ENCODE results near the gene PRTG. TPM values are rescaled to one million over a fixed set of nuclear protein-coding genes. Genes with fewer than 3 reads are reported as not detected.
"Not testable (repeated sequence)": the region's sequence is repeated elsewhere in the genome, so short reads cannot be mapped to it uniquely, and the experiment has no call there.

Gene PRTG
- total and polyA plus RNA-seq, 9 of the 15 experiments (the other 6 are each of a cell fraction or from before 2014, with no cell fraction given): under 0.01 to 0.14 (median 0.06) TPM; not detected in 1

- no peak for TF ChIP-seq MTF1 (CRISPR knock-in tag; IDR thresholded peaks at IDR 0.05; ENCODE audit: borderline replicate concordance)
Observed at GRCh38 chr15:55599439-55599838, 143.5 kb downstream of the PRTG start (continued).

DNA sequence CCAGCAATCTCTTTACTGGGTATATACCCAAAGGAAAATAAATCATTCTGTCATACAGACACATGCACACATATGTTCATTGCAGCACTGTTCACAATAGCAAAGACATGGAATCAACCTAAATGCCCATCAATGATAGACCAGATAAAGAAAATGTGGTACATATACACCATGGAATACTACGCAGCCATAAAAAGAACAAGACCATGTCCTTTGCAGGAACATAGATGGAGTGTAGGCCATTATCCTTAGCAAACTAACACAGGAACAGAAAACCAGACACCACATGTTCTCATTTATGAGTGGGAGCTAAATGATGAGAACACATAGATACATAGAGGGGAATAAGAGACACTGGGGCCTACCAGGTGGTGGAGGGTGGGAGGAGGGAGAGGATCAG is 149.9 kb downstream of the PRTG start:
- H3K36me3 ChIP-seq (ENCODE audit: control insufficient read depth, insufficient read depth, low read length); in situ Hi-C loops (cut with MboI); intact Hi-C loops (cut with micrococcal nuclease); H3K9me3 ChIP-seq (replicated peaks; ENCODE audit: control insufficient read depth, insufficient read depth, low read depth, low read length); H3K4me2 ChIP-seq (ENCODE audit: insufficient read depth, low read length); H3K79me2 ChIP-seq (ENCODE audit: control insufficient read depth, insufficient read depth, low read length); H2AFZ ChIP-seq (ENCODE audit: low read depth, low read length); CTCF ChIA-PET (ENCODE audit: low intra/inter-chr PET ratio); FAIRE-seq; H3K27ac ChIP-seq (ENCODE audit: extremely low read depth, low read depth, low read length); BruUV-seq (replicated peaks); H3K27me3 ChIP-seq (ENCODE audit: control insufficient read depth in 2 of 2, insufficient read depth in 2 of 2, low read length in 2 of 2); H3K9ac ChIP-seq (ENCODE audit: insufficient read depth in 1 of 2, low read depth in 2 of 2, low read length in 2 of 2); H3K4me3 ChIP-seq; H3K4me1 ChIP-seq (replicated peaks in 1 of 2; ENCODE audit: control insufficient read depth in 2 of 2, insufficient read depth in 2 of 2, low read length in 2 of 2); H3K9me1 ChIP-seq (ENCODE audit: control insufficient read depth, insufficient read depth, low read length); ATAC-seq; H4K20me1 ChIP-seq (replicated peaks; ENCODE audit: control insufficient read depth, insufficient read depth, low read length); DNase-seq (ENCODE audit: extremely low read depth in 1 of 4, low spot score in 3 of 4): not testable (repeated sequence)
- POLR2A ChIA-PET: interaction anchor here (1.1 kb wide), 1 partner anchor 9 kb away, joined by 4 read pairs; no protein-coding TSS in a partner anchor
- 0% methylated on average over 1 of the region's 1 CpG for WGBS (ENCODE audit: insufficient coverage, low coverage, missing lambda C conversion rate)

DNA sequence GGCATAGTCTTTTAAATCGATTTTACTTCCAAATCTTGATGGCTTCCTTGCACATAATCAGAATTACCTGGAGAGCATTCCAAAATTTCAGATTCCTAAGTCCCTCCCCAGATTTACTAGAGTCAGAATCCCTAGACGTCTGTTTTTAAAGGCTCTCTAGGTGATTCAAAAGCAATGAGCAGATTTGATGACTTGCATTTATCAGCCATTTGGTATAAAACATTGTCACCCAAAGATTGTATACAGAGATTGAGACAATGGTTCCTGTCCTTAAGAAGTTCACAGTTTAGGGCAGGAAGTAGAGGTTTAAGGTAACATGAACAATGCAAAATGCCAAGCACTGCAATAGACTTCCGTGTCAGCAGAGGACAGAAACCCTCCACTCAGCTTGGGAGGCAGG is 152.2 kb downstream of the PRTG start:
- Histone ChIP-seq H3K4me2 (ENCODE audit: insufficient read depth, low read length) (no peak overlapping the region), H3K36me3 (ENCODE audit: control insufficient read depth, insufficient read depth, low read length) (no peaks in the 10 kb centered on the region), H3K27me3 (ENCODE audit: control insufficient read depth in 2 of 2, insufficient read depth in 2 of 2, low read length in 2 of 2) (peaks cover 12% of the 10 kb centered on the region in 2 experiments; a peak in 4 of 5 replicates), H2AFZ (ENCODE audit: low read depth, low read length) (no peak overlapping the region), H3K4me3 (no peak overlapping the region), H3K4me1 (replicated peaks in 1 of 2; ENCODE audit: control insufficient read depth in 2 of 2, insufficient read depth in 2 of 2, low read length in 2 of 2) (peaks cover 0 to 9% of the 10 kb centered on the region in 2 experiments; a peak in 2 of 5 replicates), H3K9ac (ENCODE audit: insufficient read depth in 1 of 2, low read depth in 2 of 2, low read length in 2 of 2) (no peak overlapping the region), H3K79me2 (ENCODE audit: control insufficient read depth, insufficient read depth, low read length) (no peaks in the 10 kb centered on the region), H3K9me3 (replicated peaks; ENCODE audit: control insufficient read depth, insufficient read depth, low read depth, low read length) (peaks cover 4% of the 10 kb centered on the region; the same call in 1 of the 2 replicates), H3K9me1 (ENCODE audit: control insufficient read depth, insufficient read depth, low read length) (no peaks in the 10 kb centered on the region), H4K20me1 (replicated peaks; ENCODE audit: control insufficient read depth, insufficient read depth, low read length) (no peaks in the 10 kb centered on the region), H3K27ac (ENCODE audit: extremely low read depth, low read depth, low read length) (no peak overlapping the region)
- DNase-seq (ENCODE audit: extremely low read depth in 1 of 4, low spot score in 3 of 4) (no peak), FAIRE-seq (no peak), ATAC-seq (no peak)
- 3% methylated on average over 3 of the region's 3 CpGs for WGBS (ENCODE audit: insufficient coverage, low coverage, missing lambda C conversion rate)
- ChIA-PET POLR2A (no interaction called here), CTCF (ENCODE audit: low intra/inter-chr PET ratio) (no interaction called here)
- BruUV-seq (replicated peaks): no TSS peak
- intact Hi-C loops (cut with micrococcal nuclease): no loop called here
- in situ Hi-C loops (cut with MboI): no loop called here
- no peak for TF ChIP-seq CBFA2T3 (IDR thresholded peaks at IDR 0.05)
- TF ChIP-seq MAFG (tag; conservative IDR thresholded peaks at IDR 0.05): 0 out of 2 replicates have a peak, but pooled peaks have one; percentile 37
- TF ChIP-seq, protein P1, sequence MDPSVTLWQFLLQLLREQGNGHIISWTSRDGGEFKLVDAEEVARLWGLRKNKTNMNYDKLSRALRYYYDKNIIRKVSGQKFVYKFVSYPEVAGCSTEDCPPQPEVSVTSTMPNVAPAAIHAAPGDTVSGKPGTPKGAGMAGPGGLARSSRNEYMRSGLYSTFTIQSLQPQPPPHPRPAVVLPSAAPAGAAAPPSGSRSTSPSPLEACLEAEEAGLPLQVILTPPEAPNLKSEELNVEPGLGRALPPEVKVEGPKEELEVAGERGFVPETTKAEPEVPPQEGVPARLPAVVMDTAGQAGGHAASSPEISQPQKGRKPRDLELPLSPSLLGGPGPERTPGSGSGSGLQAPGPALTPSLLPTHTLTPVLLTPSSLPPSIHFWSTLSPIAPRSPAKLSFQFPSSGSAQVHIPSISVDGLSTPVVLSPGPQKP (CRISPR knock-in tag; IDR thresholded peaks at IDR 0.05): no peak
- TF ChIP-seq ZNF589 (CRISPR knock-in tag; IDR thresholded peaks at IDR 0.05; ENCODE audit: low read depth): no peak
- TF ChIP-seq EHMT2 (IDR thresholded peaks at IDR 0.05): no peak
- no peak for TF ChIP-seq ZNF384 (IDR thresholded peaks at IDR 0.05; ENCODE audit: low read depth, low read length)
- no peak for TF ChIP-seq ZNF780A (CRISPR knock-in tag; IDR thresholded peaks at IDR 0.05)
- TF ChIP-seq TCF15 (CRISPR knock-in tag; IDR thresholded peaks at IDR 0.05): no peak
- TF ChIP-seq ZNF316 (IDR thresholded peaks at IDR 0.05): peak; percentile 58
- TF ChIP-seq SRF (CRISPR knock-in tag; IDR thresholded peaks at IDR 0.05): no peak
- 0 out of 2 replicates have a peak, but pooled peaks have one; percentile 6 for TF ChIP-seq MAFF (IDR thresholded peaks at IDR 0.05; ENCODE audit: low read length)

All from K562 (cell line).